HepG2 (cell line): ENCODE results near the gene DDX54. TPM values are rescaled to one million over a fixed set of nuclear protein-coding genes. Genes with fewer than 3 reads are reported as not detected.
A peak's percentile ranks its signal among the peaks of the same experiment; 100 is the strongest.

ENCODE experiments used
- ATAC-seq: fragments of 200-7000 bp; cut with Tn5 transposase; 3 replicates; pipeline ENCODE4 v1.9.1; 2020; ENCODE audit warnings: mild to moderate bottlenecking, moderate library complexity
- BruUV-seq: library from RNA; stranded (reverse); fragments of 400-500 nt; replicated peaks from 2 replicates; lab custom pipeline; 2021; lab: Mats Ljungman, UMichigan
- CTCF ChIA-PET: fragments of 300-600 bp; formaldehyde crosslinking; extraction: SDS; loops from one replicate; lab custom pipeline; 2021; ENCODE audit warnings: low total read pairs, inconsistent platforms, low intra/inter-chr PET ratio; lab: Yijun Ruan, JAX
- POLR2A ChIA-PET: fragments of 350-600 bp; sonication (Branson Sonifier 250); formaldehyde crosslinking; loops from one replicate; lab custom pipeline; 2020; ENCODE audit warnings: antibody characterized with exemption, inconsistent platforms; lab: Yijun Ruan, JAX
- DNase-seq: peaks from one replicate; pipeline ENCODE4 v3.0.0-alpha.2; 2015; ENCODE audit warnings: low spot score
- FAIRE-seq: peaks from 3 replicates; lab custom pipeline; 2011; peaks lifted over from hg19 to GRCh38; lab: Jason Lieb, UNC
- H2AFZ ChIP-seq: one replicate; pipeline ENCODE4 v1.6.1; 2011; ENCODE audit warnings: low read length, inconsistent platforms
- H3K27ac ChIP-seq: fragments of 300-600 bp; 3 replicates; pipeline ENCODE4 v1.8.0; 2011; ENCODE audit warnings: mixed run types, mild to moderate bottlenecking, mixed read lengths, low read length, inconsistent platforms; ENCODE audit not compliant: insufficient read depth; ENCODE audit errors: extremely low read length
- H3K27me3 ChIP-seq, 2 experiments: fragments of 200-600 bp in 1 of 2; 2 replicates in 1 of 2; 3 replicates in 1 of 2; pipeline versions ENCODE4 v1.6.0 to v1.8.0; 2011; ENCODE audit warnings: low read length in 2 of 2, mild to moderate bottlenecking in 2 of 2, moderate library complexity in 2 of 2, inconsistent platforms in 1 of 2; ENCODE audit not compliant: insufficient read depth in 2 of 2, control insufficient read depth in 1 of 2
- H3K36me3 ChIP-seq, 2 experiments: fragments of 200-600 bp in 1 of 2; replicated peaks in 1 of 2; 2 replicates in 1 of 2; 3 replicates in 1 of 2; pipeline versions ENCODE4 v1.5.1 to v1.8.0; 2011; ENCODE audit warnings: low read length in 2 of 2, inconsistent platforms in 1 of 2; ENCODE audit not compliant: insufficient read depth in 2 of 2, control insufficient read depth in 1 of 2
- H3K4me1 ChIP-seq: 2 replicates; pipeline ENCODE4 v1.5.1; 2012; ENCODE audit warnings: low read length, inconsistent platforms; ENCODE audit not compliant: insufficient read depth
- H3K4me2 ChIP-seq: 2 replicates; pipeline ENCODE4 v1.6.0; 2011; ENCODE audit warnings: low read depth, low read length, inconsistent platforms
- H3K4me3 ChIP-seq, 3 experiments: fragments of 200-600 bp in 1 of 3; sonication (generic), shearing (Covaris generic) in 1 of 3; replicated peaks in 1 of 3; 2 replicates each; pipeline ENCODE4 v1.5.1; 2011 to 2016; ENCODE audit warnings: low read length in 3 of 3, inconsistent platforms in 2 of 3, low read depth in 2 of 3, mild to moderate bottlenecking in 2 of 3, control low read depth in 1 of 3, mixed read lengths in 1 of 3; ENCODE audit not compliant: insufficient read depth in 1 of 3
- H3K79me2 ChIP-seq: one replicate; pipeline ENCODE4 v1.6.1; 2011; ENCODE audit warnings: low read length, inconsistent platforms; ENCODE audit not compliant: insufficient read depth
- H3K9ac ChIP-seq: 2 replicates; pipeline ENCODE4 v1.6.0; 2011; ENCODE audit warnings: mild to moderate bottlenecking, low read depth, low read length, inconsistent platforms; ENCODE audit not compliant: insufficient read depth
- H3K9me3 ChIP-seq: 2 replicates; pipeline ENCODE4 v1.5.1; 2012; ENCODE audit warnings: mild to moderate bottlenecking, low read length
- H4K20me1 ChIP-seq: 2 replicates; pipeline ENCODE4 v1.6.0; 2011; ENCODE audit warnings: inconsistent platforms, mild to moderate bottlenecking, low read length, moderate library complexity; ENCODE audit not compliant: insufficient read depth
- CREB1 ChIP-seq, 2 experiments: fragments of 450-650 bp in 1 of 2; IDR thresholded peaks; 2 replicates each; pipeline ENCODE4 v1.6.1; 2016 to 2017; ENCODE audit warnings: control low read depth in 1 of 2, mild to moderate bottlenecking in 1 of 2, missing compliant biosample characterization in 1 of 2, missing genetic modification characterization in 1 of 2
- CREBL2 ChIP-seq: sonication (generic); formaldehyde crosslinking; IDR thresholded peaks from 2 replicates; pipeline ENCODE4 v1.8.1; 2023; ENCODE audit warnings: missing genetic modification reagents, mild to moderate bottlenecking, borderline replicate concordance
- DZIP1 ChIP-seq: sonication (generic); formaldehyde crosslinking; IDR thresholded peaks from 2 replicates; pipeline ENCODE4 v1.5.0; 2020; ENCODE audit warnings: mild to moderate bottlenecking, missing genetic modification reagents
- EP300 ChIP-seq, 3 experiments: sonication (generic) in 1 of 3; formaldehyde crosslinking in 1 of 3; IDR thresholded peaks; 2 replicates each; pipeline versions ENCODE4 v1.5.1 to v1.6.1; 2011 to 2020; ENCODE audit warnings: low read depth in 2 of 3, low read length in 2 of 3, borderline replicate concordance in 1 of 3, improper control_type of control experiment in 1 of 3, mild to moderate bottlenecking in 1 of 3, missing genetic modification reagents in 1 of 3, moderate library complexity in 1 of 3
- ISL2 ChIP-seq: sonication (generic); formaldehyde crosslinking; IDR thresholded peaks from 2 replicates; pipeline ENCODE4 v1.5.0; 2020; ENCODE audit warnings: missing genetic modification reagents
- RBAK ChIP-seq: sonication (generic); formaldehyde crosslinking; IDR thresholded peaks from 2 replicates; pipeline ENCODE4 v1.5.1; 2020; ENCODE audit warnings: mild to moderate bottlenecking, missing genetic modification reagents
- RFX5 ChIP-seq: IDR thresholded peaks from 2 replicates; pipeline ENCODE4 v1.6.1; 2011; ENCODE audit warnings: low read depth, low read length, improper control_type of control experiment
- SMAD3 ChIP-seq: sonication (generic); formaldehyde crosslinking; IDR thresholded peaks from 2 replicates; pipeline ENCODE4 v1.4.0; 2020; ENCODE audit warnings: missing genetic modification reagents
- ZFP82 ChIP-seq: sonication (generic); formaldehyde crosslinking; IDR thresholded peaks from 2 replicates; pipeline ENCODE4 v1.5.1; 2020; ENCODE audit warnings: mild to moderate bottlenecking, missing genetic modification reagents, borderline replicate concordance
- ZIK1 ChIP-seq: sonication (generic); formaldehyde crosslinking; IDR thresholded peaks from 2 replicates; pipeline ENCODE4 v1.5.0; 2020; ENCODE audit warnings: mild to moderate bottlenecking, low read depth, missing genetic modification reagents, borderline replicate concordance
- ZNF143 ChIP-seq: sonication (generic); formaldehyde crosslinking; IDR thresholded peaks from 2 replicates; pipeline ENCODE4 v1.4.0; 2020; ENCODE audit warnings: missing genetic modification reagents
- ZNF232 ChIP-seq: sonication (generic); formaldehyde crosslinking; IDR thresholded peaks from 2 replicates; pipeline ENCODE4 v1.4.0; 2020; ENCODE audit warnings: missing genetic modification reagents, borderline replicate concordance
- ZNF292 ChIP-seq: sonication (generic); formaldehyde crosslinking; IDR thresholded peaks from 2 replicates; pipeline ENCODE4 v1.8.1; 2022; ENCODE audit warnings: mild to moderate bottlenecking, low read depth, missing genetic modification reagents, borderline replicate concordance
- ZNF331 ChIP-seq: sonication (generic); formaldehyde crosslinking; IDR thresholded peaks from 2 replicates; pipeline ENCODE4 v1.4.0; 2020; ENCODE audit warnings: missing genetic modification reagents
- ZNF431 ChIP-seq: sonication (generic); formaldehyde crosslinking; IDR thresholded peaks from 2 replicates; pipeline ENCODE4 v1.9.0; 2022; ENCODE audit warnings: missing genetic modification reagents, low read depth, mild to moderate bottlenecking, borderline replicate concordance
- ZNF510 ChIP-seq: sonication (generic); formaldehyde crosslinking; IDR thresholded peaks from 2 replicates; pipeline ENCODE4 v1.4.0; 2020; ENCODE audit warnings: low read depth, mild to moderate bottlenecking, missing genetic modification reagents
- ZNF552 ChIP-seq: sonication (generic); formaldehyde crosslinking; IDR thresholded peaks from 2 replicates; pipeline ENCODE4 v1.9.0; 2022; ENCODE audit warnings: missing genetic modification reagents, mild to moderate bottlenecking, borderline replicate concordance
- ZNF615 ChIP-seq: sonication (generic); formaldehyde crosslinking; IDR thresholded peaks from 2 replicates; pipeline ENCODE4 v1.5.0; 2020; ENCODE audit warnings: mild to moderate bottlenecking, missing genetic modification reagents, borderline replicate concordance
- WGBS: methylation state at CpG from one replicate; pipeline ENCODE4 v1.1.6; 2017; ENCODE audit warnings: low lambda C conversion rate; 5-methylcytosine and 5-hydroxymethylcytosine counted together
- in situ Hi-C: cut with HindIII; loops from 2 replicates; pipeline ENCODE4 v1.10.0; 2017; ENCODE audit warnings: low pct_unique_long_range_greater_than_20kb; ENCODE audit not compliant: extremely low pct_ligation_motif_present
- intact Hi-C: fragments of 100-400 bp; cut with micrococcal nuclease; formaldehyde crosslinking; loops from one replicate; pipeline ENCODE4 v1.10.0; 2022; ENCODE audit not compliant: unreplicated experiment
- polyA plus RNA-seq, 8 experiments: library from polyadenylated mRNA; depleted of rRNA in 3 of 8; stranded (reverse) in 7 of 8; unstranded in 1 of 8; fragments of >200 nt; fragmentation: Illumina TruSeq in 4 of 8; extraction: Trizol in 4 of 8; gene quantifications; 2 replicates each; pipeline versions ENCODE4 v1.2.1 to v1.2.3, GENCODE V29; 2011 to 2016; ENCODE audit warnings: low read depth in 4 of 8, missing spikeins in 1 of 8, mixed read lengths in 1 of 8; ENCODE audit not compliant: insufficient read depth in 1 of 8
- total RNA-seq, 5 experiments: library from RNA; depleted of rRNA; stranded (reverse); fragments of >200 nt; fragmentation: Illumina TruSeq; extraction: Trizol; gene quantifications; 2 replicates each; pipeline ENCODE4 v1.2.3, GENCODE V29; 2016; ENCODE audit warnings: low read depth in 1 of 5
- TF ChIP-seq, protein P1 (sequence below): sonication (generic); formaldehyde crosslinking; IDR thresholded peaks from 2 replicates; pipeline ENCODE4 v1.4.0; 2020; ENCODE audit warnings: missing genetic modification reagents

The DDX54 gene
- total and polyA plus RNA-seq, 2 of the 13 experiments (the other 11 are each of a cell fraction or from before 2014, with no cell fraction given) = 59.7 to 61.1 TPM

DNA sequence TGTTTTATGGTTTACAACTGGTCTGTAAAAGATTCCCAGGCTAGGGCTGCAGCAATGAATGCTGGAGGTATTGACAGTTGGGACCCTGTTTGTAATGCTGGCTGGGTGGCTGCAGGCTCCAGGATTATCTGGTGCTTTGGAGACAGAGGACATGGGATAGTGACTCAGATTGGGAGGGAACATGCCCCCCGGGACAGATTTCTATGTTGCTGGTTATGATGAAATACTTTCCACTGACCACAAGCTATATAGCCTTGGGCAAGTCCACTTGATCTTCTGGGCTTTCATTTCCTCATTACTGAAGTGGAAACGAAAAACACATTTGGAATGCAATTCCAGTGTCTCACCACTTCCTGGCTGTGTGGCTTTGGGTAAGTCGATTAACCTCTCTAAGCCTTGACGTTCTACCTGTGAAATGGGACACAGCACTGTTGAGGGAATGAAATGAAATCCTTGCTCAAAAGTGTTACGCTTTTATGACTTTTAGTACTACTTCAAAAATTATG lies 29.7 kb upstream of the DDX54 start (continued):
- no peak for TF ChIP-seq DZIP1 (CRISPR knock-in tag)
- no peak for TF ChIP-seq CREB1 (IDR thresholded peaks at IDR 0.05)
- 0 out of 2 replicates have a peak, but pooled peaks have one; percentile 32 for TF ChIP-seq CREB1 (CRISPR knock-in tag; IDR thresholded peaks at IDR 0.05)

DNA sequence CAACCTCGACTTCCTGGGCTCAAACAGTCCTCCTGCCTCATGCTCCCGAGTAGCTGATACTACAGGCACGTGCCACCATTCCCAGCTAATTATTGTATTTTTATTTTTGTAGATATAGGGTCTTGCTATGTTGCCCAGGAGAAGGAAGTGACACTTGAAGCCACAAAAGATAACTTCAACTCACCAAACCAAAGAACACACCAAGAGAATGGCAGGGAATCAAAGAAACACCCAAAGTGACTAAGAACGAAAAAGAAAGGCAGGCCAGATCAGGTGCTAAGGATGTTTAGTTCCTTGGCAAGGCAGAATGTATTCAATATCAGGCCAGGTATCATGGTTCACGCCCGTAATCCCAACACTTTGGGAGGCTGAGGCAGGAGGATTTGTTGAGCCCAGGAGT lies 25.9 kb upstream of the DDX54 start:
- 91% methylated on average over 6 of the region's 6 CpGs for WGBS
- Histone ChIP-seq H2AFZ (no peak overlapping the region), H3K4me2 (no peak overlapping the region), H3K9ac (no peak overlapping the region), H3K4me1 (peaks cover 42% of the 10 kb centered on the region), H3K79me2 (no peaks in the 10 kb centered on the region), H3K9me3 (no peaks in the 10 kb centered on the region), H3K36me3 (no peaks in the 10 kb centered on the region), H4K20me1 (no peaks in the 10 kb centered on the region), H3K27me3 (no peaks in the 10 kb centered on the region), H3K27ac (no peak overlapping the region), H3K4me3 (no peak overlapping the region)
- ChIA-PET POLR2A (interaction anchor here (1.1 kb wide), 1 partner anchor 11 kb away, joined by 3 read pairs; no protein-coding TSS in a partner anchor), CTCF (no interaction called here)
- FAIRE-seq = no peak
- DNase-seq = no peak
- no TSS peak for BruUV-seq
- ATAC-seq = no peak
- in situ Hi-C loops = no loop called here
- intact Hi-C loops = no loop called here
- TF ChIP-seq ZNF615 (CRISPR knock-in tag) (no peak), ZNF552 (no peak), ZIK1 (CRISPR knock-in tag) (no peak), ZNF143 (no peak), ZNF331 (CRISPR knock-in tag) (no peak), ZNF431 (CRISPR knock-in tag) (no peak), ZFP82 (CRISPR knock-in tag) (no peak), ZNF510 (no peak), RFX5 (no peak), ZNF292 (no peak), RBAK (CRISPR knock-in tag) (no peak), CREBL2 (CRISPR knock-in tag) (no peak), ZNF232 (CRISPR knock-in tag) (no peak), EP300 (IDR thresholded peaks at IDR 0.05; ENCODE audit: low read depth in 2 of 2, low read length in 2 of 2) (no peak), EP300 (CRISPR knock-in tag; IDR thresholded peaks at IDR 0.05; ENCODE audit: borderline replicate concordance) (no peak), ISL2 (no peak), SMAD3 (CRISPR knock-in tag) (no peak)
- TF ChIP-seq, protein P1, sequence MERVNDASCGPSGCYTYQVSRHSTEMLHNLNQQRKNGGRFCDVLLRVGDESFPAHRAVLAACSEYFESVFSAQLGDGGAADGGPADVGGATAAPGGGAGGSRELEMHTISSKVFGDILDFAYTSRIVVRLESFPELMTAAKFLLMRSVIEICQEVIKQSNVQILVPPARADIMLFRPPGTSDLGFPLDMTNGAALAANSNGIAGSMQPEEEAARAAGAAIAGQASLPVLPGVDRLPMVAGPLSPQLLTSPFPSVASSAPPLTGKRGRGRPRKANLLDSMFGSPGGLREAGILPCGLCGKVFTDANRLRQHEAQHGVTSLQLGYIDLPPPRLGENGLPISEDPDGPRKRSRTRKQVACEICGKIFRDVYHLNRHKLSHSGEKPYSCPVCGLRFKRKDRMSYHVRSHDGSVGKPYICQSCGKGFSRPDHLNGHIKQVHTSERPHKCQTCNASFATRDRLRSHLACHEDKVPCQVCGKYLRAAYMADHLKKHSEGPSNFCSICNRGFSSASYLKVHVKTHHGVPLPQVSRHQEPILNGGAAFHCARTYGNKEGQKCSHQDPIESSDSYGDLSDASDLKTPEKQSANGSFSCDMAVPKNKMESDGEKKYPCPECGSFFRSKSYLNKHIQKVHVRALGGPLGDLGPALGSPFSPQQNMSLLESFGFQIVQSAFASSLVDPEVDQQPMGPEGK = no peak
